PC-3 (cell line): ENCODE results near the gene AEBP2. TPM values are rescaled to one million over a fixed set of nuclear protein-coding genes. Genes with fewer than 3 reads are reported as not detected.

Experiments used
- ATAC-seq: fragments of 200-7000 bp; cut with Tn5 transposase; 2 replicates; pipeline ENCODE4 v1.9.1; 2020; ENCODE audit warnings: mild to moderate bottlenecking, moderate library complexity
- BruUV-seq: library from RNA; stranded (reverse); fragments of 400-500 nt; replicated peaks from 2 replicates; lab custom pipeline; 2021; lab: Mats Ljungman, UMichigan
- CTCF ChIA-PET: fragments of 300-600 bp; sonication (Branson Sonifier 250); formaldehyde crosslinking; loops from one replicate; lab custom pipeline; 2022; ENCODE audit warnings: antibody characterized with exemption; lab: Charles Lee
- POLR2A ChIA-PET: fragments of 300-600 bp; sonication (Branson Sonifier 250); formaldehyde crosslinking; loops from one replicate; lab custom pipeline; 2022; ENCODE audit warnings: antibody characterized with exemption; ENCODE audit not compliant: unreplicated experiment; lab: Charles Lee
- DNase-seq: peaks from one replicate; pipeline ENCODE4 v3.0.0-alpha.2; 2015
- H2AFZ ChIP-seq: fragments of 300-600 bp; sonication (generic); 2 replicates; pipeline ENCODE4 v1.6.0; 2016; ENCODE audit warnings: antibody characterized with exemption, low read length
- H3F3A ChIP-seq: fragments of 300-600 bp; sonication (generic); one replicate; pipeline ENCODE4 v1.6.0; 2017; ENCODE audit warnings: antibody characterized with exemption, low read length, control low read depth, mild to moderate bottlenecking; ENCODE audit not compliant: unreplicated experiment
- H3K27ac ChIP-seq: fragments of 300-600 bp; sonication (generic); 2 replicates; pipeline ENCODE4 v1.5.1; 2016; ENCODE audit warnings: mild to moderate bottlenecking, low read length
- H3K27me3 ChIP-seq: fragments of 300-600 bp; sonication (generic); 2 replicates; pipeline ENCODE4 v1.6.1; 2016; ENCODE audit warnings: low read length, mixed read lengths
- H3K36me3 ChIP-seq: fragments of 300-600 bp; sonication (generic); 2 replicates; pipeline ENCODE4 v1.6.1; 2016; ENCODE audit warnings: low read depth, mixed run types, low read length, mixed read lengths
- H3K4me1 ChIP-seq: fragments of 300-600 bp; sonication (generic); 2 replicates; pipeline ENCODE4 v1.5.1; 2016; ENCODE audit warnings: low read length; ENCODE audit not compliant: insufficient read depth
- H3K4me2 ChIP-seq: fragments of 300-600 bp; sonication (generic); 2 replicates; pipeline ENCODE4 v1.6.0; 2016; ENCODE audit warnings: low read length
- H3K4me3 ChIP-seq: fragments of 300-600 bp; sonication (generic); 2 replicates; pipeline ENCODE4 v1.5.1; 2016; ENCODE audit warnings: mild to moderate bottlenecking, low read length, mixed read lengths
- H3K79me2 ChIP-seq: fragments of 300-600 bp; sonication (generic); 2 replicates; pipeline ENCODE4 v1.6.1; 2017; ENCODE audit warnings: low read length, mixed read lengths
- H3K9ac ChIP-seq: fragments of 300-600 bp; sonication (generic); 2 replicates; pipeline ENCODE4 v1.6.0; 2016; ENCODE audit warnings: mild to moderate bottlenecking, low read length
- H3K9me2 ChIP-seq: fragments of 300-600 bp; sonication (generic); replicated peaks from 2 replicates; pipeline ENCODE4 v1.6.1; 2016; ENCODE audit warnings: mixed run types, low read length, mixed read lengths
- H3K9me3 ChIP-seq: fragments of 300-600 bp; sonication (generic); 2 replicates; pipeline ENCODE4 v1.6.1; 2016; ENCODE audit warnings: low read length, mixed read lengths
- H4K20me1 ChIP-seq: fragments of 300-600 bp; sonication (generic); 2 replicates; pipeline ENCODE4 v1.6.1; 2016; ENCODE audit warnings: low read length, mixed read lengths
- EZH2 ChIP-seq: fragments of 300-600 bp; sonication (generic); IDR thresholded peaks from one replicate; pipeline ENCODE4 v1.6.1; 2017; ENCODE audit warnings: antibody characterized with exemption, mild to moderate bottlenecking, low read length; ENCODE audit not compliant: unreplicated experiment
- EZH2phosphoT487 ChIP-seq: fragments of 300-600 bp; sonication (generic); IDR thresholded peaks from 2 replicates; pipeline ENCODE4 v1.6.1; 2018; ENCODE audit warnings: mild to moderate bottlenecking, antibody characterized with exemption, low read length, borderline replicate concordance
- intact Hi-C: fragments of 100-400 bp; cut with micrococcal nuclease; formaldehyde crosslinking; loops from 2 replicates; pipeline ENCODE4 v1.9.0; 2023
- total RNA-seq: library from RNA; depleted of rRNA; stranded (reverse); fragments of >200 nt; gene quantifications from 2 replicates; pipeline ENCODE4 v1.2.3, GENCODE V29; 2014
- TF ChIP-seq, protein P1 (sequence below): fragments of 300-600 bp; sonication (generic); conservative IDR thresholded peaks from 2 replicates; pipeline ENCODE4 v1.5.1; 2017; ENCODE audit warnings: antibody characterized with exemption, low read depth, mild to moderate bottlenecking, low read length

Gene AEBP2
- total RNA-seq, 1 experiment from 2014 or later, result 10.2 TPM

DNA sequence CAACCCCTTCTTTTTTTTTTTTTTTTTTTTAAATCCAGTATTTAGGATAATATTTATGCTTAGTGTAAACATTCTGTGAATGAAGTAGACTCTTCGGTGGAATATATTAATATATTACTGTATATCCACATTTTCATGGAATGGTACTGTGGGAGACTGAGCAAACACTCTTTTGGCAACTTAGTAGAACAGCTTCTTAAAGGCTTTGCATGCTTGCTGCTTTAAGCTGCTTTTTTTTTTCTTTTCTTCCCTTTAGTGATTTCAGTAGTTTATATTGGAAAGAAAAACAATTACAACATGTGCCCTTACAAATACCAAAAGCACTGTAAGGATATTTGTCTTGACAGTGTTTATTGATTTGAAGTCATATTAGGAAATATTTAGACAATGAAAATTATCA lies 78.9 kb downstream of the AEBP2 start:
- Histone ChIP-seq H2AFZ (no peak overlapping the region), H3K9ac (no peak overlapping the region), H3F3A (peaks cover 5% of the 10 kb centered on the region), H3K9me3 (no peaks in the 10 kb centered on the region), H4K20me1 (no peaks in the 10 kb centered on the region), H3K27me3 (no peaks in the 10 kb centered on the region), H3K4me1 (no peaks in the 10 kb centered on the region; the same call in 1 of the 2 replicates), H3K36me3 (no peaks in the 10 kb centered on the region), H3K9me2 (no peaks in the 10 kb centered on the region), H3K27ac (no peak overlapping the region), H3K4me2 (no peak overlapping the region), H3K4me3 (no peak overlapping the region), H3K79me2 (no peaks in the 10 kb centered on the region)
- BruUV-seq, result no TSS peak
- DNase-seq (no peak), ATAC-seq (no peak)
- intact Hi-C loops, result no loop called here
- ChIA-PET CTCF (no interaction called here), POLR2A (no interaction called here)
- TF ChIP-seq EZH2phosphoT487, result no peak
- TF ChIP-seq, protein P1, sequence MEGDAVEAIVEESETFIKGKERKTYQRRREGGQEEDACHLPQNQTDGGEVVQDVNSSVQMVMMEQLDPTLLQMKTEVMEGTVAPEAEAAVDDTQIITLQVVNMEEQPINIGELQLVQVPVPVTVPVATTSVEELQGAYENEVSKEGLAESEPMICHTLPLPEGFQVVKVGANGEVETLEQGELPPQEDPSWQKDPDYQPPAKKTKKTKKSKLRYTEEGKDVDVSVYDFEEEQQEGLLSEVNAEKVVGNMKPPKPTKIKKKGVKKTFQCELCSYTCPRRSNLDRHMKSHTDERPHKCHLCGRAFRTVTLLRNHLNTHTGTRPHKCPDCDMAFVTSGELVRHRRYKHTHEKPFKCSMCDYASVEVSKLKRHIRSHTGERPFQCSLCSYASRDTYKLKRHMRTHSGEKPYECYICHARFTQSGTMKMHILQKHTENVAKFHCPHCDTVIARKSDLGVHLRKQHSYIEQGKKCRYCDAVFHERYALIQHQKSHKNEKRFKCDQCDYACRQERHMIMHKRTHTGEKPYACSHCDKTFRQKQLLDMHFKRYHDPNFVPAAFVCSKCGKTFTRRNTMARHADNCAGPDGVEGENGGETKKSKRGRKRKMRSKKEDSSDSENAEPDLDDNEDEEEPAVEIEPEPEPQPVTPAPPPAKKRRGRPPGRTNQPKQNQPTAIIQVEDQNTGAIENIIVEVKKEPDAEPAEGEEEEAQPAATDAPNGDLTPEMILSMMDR, result no peak
- TF ChIP-seq EZH2, result no peak

DNA sequence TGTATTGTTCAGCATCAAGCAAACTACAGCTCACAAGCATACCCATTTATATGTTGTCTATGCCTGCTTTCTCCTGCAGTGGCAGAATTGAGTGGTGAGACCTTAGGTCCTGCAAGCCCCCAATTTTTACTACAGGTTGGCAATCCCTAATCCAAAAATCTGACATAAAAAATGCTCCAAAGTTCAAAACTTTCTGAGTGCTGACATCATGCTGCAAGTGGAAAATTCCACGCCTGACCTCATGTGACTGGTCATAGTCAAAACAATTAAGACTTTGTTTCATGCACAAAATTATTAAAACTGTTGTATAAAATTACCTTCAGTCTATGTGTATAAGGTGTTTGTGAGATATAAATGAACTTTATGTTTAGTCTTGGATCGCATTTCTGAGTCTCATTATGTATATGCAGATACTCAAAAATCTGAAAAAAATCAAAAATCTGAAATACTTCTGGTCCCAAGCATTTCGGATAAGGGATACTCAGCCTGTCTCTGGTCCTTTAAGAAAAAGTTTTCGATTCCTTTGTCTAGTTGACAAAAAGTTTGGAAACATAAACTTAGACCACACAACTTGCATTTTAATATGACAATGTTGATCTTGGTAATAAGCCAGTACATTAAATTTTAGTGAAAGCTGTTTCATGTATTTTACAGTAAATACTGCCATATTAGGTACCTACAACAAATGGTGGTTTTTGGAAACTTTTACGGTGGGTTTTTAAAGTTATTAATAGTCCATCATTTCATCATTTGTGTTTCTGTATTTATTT lies 81.5 kb downstream of the AEBP2 start:
- Histone ChIP-seq H3K36me3 (no peaks in the 10 kb centered on the region), H3K79me2 (no peaks in the 10 kb centered on the region), H3K27me3 (no peaks in the 10 kb centered on the region), H3K9me2 (no peaks in the 10 kb centered on the region), H4K20me1 (no peaks in the 10 kb centered on the region), H3K4me2 (no peak overlapping the region), H3K4me3 (no peak overlapping the region), H3K4me1 (no peaks in the 10 kb centered on the region), H2AFZ (no peak overlapping the region), H3K9ac (no peak overlapping the region), H3K27ac (no peak overlapping the region), H3K9me3 (no peaks in the 10 kb centered on the region), H3F3A (peaks cover 5% of the 10 kb centered on the region)
- intact Hi-C loops, result no loop called here
- BruUV-seq, result no TSS peak
- ChIA-PET POLR2A (no interaction called here), CTCF (no interaction called here)
- ATAC-seq (no peak), DNase-seq (no peak)
- TF ChIP-seq EZH2 (no peak), EZH2phosphoT487 (no peak)
- TF ChIP-seq, protein P1, result no peak

DNA sequence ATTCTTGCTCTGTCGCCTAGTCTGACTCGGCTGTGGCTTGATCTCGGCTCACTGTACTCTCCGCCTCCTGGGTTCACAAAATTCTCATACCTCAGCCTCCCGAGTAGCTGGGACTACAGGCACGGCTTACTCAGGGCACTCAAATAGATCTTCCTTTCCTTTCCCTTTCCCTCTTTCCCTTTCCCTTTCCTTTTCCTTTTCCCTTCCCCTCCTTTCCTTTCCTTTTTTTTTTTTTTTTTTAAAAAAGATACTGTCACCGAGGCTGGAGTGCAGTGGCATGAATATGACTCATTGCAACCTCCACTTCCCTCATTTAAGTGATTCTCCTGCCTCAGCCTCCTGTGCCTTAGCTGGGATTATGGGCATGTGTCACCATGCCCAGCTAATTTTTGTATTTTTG lies 86.0 kb downstream of the AEBP2 start:
- H3K4me2 ChIP-seq, result no peak overlapping the region
- no peaks in the 10 kb centered on the region for H3F3A ChIP-seq
- no peaks in the 10 kb centered on the region for H3K79me2 ChIP-seq
- H3K9ac ChIP-seq, result no peak overlapping the region
- no peak for DNase-seq
- ChIA-PET CTCF (no interaction called here), POLR2A (no interaction called here)
- H3K27me3 ChIP-seq, result no peaks in the 10 kb centered on the region
- no peaks in the 10 kb centered on the region for H3K36me3 ChIP-seq
- no peak overlapping the region for H3K27ac ChIP-seq
- no peaks in the 10 kb centered on the region for H3K9me3 ChIP-seq
- ATAC-seq, result no peak
- no peak overlapping the region for H3K4me3 ChIP-seq
- no peaks in the 10 kb centered on the region for H3K9me2 ChIP-seq
- no peak for TF ChIP-seq EZH2phosphoT487
- TF ChIP-seq EZH2, result no peak
- TF ChIP-seq, protein P1, result no peak
- no peak overlapping the region for H2AFZ ChIP-seq
- intact Hi-C loops, result no loop called here
- no peaks in the 10 kb centered on the region for H4K20me1 ChIP-seq
- H3K4me1 ChIP-seq, result peaks cover 15% of the 10 kb centered on the region
- no TSS peak for BruUV-seq
